Measurements from ENCODE around the gene CPNE5.

The CPNE5 gene

DNA sequence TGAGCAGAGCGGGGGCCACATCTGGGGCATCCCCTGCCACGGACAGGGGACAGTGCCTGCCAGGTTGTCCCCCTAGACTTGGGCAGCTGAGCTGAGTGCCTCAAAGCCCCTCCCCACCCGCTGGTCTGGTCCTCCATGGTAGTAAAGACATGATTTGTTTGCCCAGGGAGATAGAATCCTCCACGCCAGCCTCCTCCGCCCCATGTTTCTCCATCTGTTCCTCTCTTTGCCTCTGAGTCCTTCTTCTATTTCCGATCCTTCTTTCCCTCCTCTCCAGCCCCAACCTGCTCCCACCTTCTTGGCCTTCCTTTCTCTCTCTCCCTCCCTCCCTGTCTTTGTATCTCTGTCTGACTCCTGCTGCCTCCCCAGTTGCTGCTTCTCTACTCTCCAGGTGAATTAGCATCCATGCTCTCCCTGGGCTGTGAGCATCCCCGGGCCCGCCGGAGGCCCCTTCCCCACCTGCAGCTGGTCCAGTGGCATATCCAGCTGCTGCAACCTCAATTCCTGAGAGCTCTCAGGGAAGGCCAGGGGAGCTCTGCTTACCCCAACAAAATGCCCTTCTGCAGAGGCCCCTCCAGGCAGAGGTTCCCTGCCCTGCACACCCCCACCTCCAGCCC, 45.8 kb downstream of the CPNE5 start:
- DNase-seq (ENCODE audit: low read depth) = no peak
- no peak overlapping the region for H3K4me3 ChIP-seq (ENCODE audit: low read depth, low read length)
- TF ChIP-seq, protein P1, sequence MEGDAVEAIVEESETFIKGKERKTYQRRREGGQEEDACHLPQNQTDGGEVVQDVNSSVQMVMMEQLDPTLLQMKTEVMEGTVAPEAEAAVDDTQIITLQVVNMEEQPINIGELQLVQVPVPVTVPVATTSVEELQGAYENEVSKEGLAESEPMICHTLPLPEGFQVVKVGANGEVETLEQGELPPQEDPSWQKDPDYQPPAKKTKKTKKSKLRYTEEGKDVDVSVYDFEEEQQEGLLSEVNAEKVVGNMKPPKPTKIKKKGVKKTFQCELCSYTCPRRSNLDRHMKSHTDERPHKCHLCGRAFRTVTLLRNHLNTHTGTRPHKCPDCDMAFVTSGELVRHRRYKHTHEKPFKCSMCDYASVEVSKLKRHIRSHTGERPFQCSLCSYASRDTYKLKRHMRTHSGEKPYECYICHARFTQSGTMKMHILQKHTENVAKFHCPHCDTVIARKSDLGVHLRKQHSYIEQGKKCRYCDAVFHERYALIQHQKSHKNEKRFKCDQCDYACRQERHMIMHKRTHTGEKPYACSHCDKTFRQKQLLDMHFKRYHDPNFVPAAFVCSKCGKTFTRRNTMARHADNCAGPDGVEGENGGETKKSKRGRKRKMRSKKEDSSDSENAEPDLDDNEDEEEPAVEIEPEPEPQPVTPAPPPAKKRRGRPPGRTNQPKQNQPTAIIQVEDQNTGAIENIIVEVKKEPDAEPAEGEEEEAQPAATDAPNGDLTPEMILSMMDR (IDR thresholded peaks at IDR 0.05; ENCODE audit: control insufficient read depth, extremely low read depth, insufficient read depth) = no peak

DNA sequence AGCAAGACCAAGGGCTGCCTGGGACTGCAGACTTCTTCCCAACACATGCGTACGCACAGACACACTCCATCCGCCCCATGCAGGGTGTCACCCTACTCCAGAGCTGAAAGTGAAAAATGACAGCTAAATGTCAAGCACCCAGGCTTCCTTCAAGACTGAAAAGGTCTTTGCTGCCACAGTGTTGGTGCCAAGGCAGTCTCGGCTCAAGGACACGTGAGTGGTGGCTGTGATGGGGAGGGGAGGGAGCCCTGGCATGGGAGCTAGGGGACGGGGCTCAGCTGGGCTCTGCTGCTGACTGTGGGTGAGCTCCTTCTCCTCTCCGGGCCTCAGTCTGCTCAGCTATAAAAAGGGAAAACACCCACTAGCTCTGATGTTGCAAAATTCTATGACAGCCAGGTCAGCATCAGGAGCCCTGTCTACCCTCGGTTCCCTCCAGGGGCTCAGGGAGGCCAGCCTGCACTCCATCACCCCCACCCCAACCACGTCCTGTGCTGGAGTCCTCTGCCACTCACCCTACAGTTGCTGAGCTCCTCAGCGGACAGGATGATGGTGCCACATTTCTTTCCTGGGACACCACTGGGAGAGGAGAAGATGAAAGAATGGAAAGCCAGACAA, 47.6 kb downstream of the CPNE5 start:
- TF ChIP-seq, protein P1 (IDR thresholded peaks at IDR 0.05; ENCODE audit: control insufficient read depth, extremely low read depth, insufficient read depth) = no peak
- H3K4me3 ChIP-seq (ENCODE audit: low read depth, low read length) = no peak overlapping the region
- DNase-seq (ENCODE audit: low read depth) = no peak

DNA sequence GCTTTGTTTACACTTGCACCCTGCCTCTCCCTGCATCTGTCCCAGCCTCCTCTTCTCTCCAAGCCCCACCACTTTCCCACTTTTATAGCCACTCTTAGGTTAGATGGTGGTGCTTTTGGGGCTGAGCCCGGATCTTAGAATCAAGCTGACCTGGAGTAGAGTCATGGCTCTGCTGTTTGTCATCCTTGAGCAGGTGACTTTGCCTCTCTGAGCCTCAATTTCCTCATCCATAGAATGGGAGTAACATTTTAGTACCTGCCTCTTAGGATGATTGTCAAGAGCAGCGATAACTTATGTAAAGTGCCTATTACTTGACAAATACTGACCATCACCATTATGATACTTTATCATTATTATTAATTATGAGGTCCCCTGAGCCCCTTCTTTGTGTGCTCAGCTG, 48.2 kb downstream of the CPNE5 start:
- no peak overlapping the region for H3K4me3 ChIP-seq (ENCODE audit: low read depth, low read length)
- TF ChIP-seq, protein P1 (IDR thresholded peaks at IDR 0.05; ENCODE audit: control insufficient read depth, extremely low read depth, insufficient read depth) = no peak
- DNase-seq (ENCODE audit: low read depth) = no peak

DNA sequence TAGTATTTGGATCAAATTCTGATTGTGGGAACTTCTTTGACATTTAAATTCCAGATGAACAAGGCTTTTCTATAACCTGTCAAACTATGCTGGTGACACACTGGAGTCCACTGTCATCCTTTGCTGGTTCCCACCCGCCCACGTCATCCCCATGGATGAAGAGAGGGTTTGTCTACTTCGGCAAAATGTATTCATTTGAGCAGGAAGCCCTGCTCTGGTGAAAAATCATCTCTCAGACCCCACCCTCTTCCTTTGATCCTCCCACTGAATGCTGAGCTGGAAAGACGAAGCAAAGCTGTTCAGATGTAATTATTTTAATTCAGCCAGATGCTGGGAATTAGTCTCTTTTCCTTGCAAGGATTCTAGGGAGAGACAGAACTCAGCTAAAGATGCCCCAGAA, 50.5 kb downstream of the CPNE5 start:
- no peak overlapping the region for H3K4me3 ChIP-seq (ENCODE audit: low read depth, low read length)
- no peak for DNase-seq (ENCODE audit: low read depth)
- TF ChIP-seq, protein P1 (IDR thresholded peaks at IDR 0.05; ENCODE audit: control insufficient read depth, extremely low read depth, insufficient read depth) = no peak

DNA sequence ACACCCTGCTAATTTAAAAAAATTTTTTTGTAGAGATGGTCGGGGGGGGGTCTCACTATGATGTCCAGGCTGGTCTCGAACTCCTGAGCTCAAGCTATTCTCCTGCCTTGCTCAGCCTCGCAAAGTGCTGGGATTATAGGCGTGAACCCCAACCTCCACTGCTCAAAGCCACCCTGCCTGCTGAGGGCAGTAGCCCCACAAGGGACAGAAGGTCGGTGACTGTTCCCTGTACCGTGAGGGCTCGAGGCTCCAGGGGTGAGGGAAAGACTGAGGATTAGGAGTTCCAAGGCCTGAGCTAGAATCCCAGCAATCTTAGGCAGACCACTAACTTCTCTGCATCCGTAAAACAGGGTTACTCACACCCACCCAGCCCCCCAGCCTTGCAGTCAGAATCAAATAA, 51.1 kb downstream of the CPNE5 start:
- H3K4me3 ChIP-seq (ENCODE audit: low read depth, low read length) = no peak overlapping the region
- no peak for DNase-seq (ENCODE audit: low read depth)
- TF ChIP-seq, protein P1 (IDR thresholded peaks at IDR 0.05; ENCODE audit: control insufficient read depth, extremely low read depth, insufficient read depth) = no peak

DNA sequence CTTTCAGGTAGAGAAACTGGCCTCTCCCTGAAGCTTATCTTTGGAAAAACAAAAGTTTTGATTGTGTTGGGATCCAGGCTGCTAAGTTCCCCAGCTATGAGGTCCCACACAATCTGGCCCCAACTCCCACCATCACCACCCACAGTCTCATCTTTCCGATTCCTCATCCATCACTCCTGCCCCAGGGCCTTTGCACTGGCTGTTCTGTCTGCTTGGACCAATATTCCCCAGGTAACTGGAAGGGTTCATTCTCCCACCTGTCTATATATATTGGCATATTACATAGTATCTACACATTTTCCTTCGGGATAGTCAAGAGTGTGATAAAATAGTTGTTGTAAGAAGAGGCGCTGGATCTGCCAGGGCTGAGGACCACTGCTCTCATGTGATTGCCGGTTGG, 52.0 kb downstream of the CPNE5 start:
- TF ChIP-seq, protein P1 (IDR thresholded peaks at IDR 0.05; ENCODE audit: control insufficient read depth, extremely low read depth, insufficient read depth) = no peak
- no peak overlapping the region for H3K4me3 ChIP-seq (ENCODE audit: low read depth, low read length)
- DNase-seq (ENCODE audit: low read depth) = no peak

All from LNCaP clone FGC (cell line).